ENCODE measurements around the gene SELP.

SELP gene

GRCh38 chr1:169572187-169572586, 57.7 kb downstream of the SELP start:
- DNase-seq = no peak

GRCh38 chr1:169571450-169571849, 58.5 kb downstream of the SELP start:
- DNase-seq = no peak

GRCh38 chr1:169570172-169570574, 59.8 kb downstream of the SELP start:
- DNase-seq = no peak

GRCh38 chr1:169568497-169568896, 61.4 kb downstream of the SELP start:
- no peak for DNase-seq

GRCh38 chr1:169565335-169566271, 64.3 kb downstream of the SELP start:
- DNase-seq = no peak

- no peak for DNase-seq
These were observed 66.3 kb downstream of the SELP start for GRCh38 chr1:169563650-169564049.

- no peak for DNase-seq
These were observed 66.8 kb downstream of the SELP start for GRCh38 chr1:169563019-169563615.

- no peak for DNase-seq
These were observed 68.2 kb downstream of the SELP start for GRCh38 chr1:169561692-169562091.

- no peak for DNase-seq
These were observed 72.8 kb downstream of the SELP start for GRCh38 chr1:169557131-169557530.

- DNase-seq = no peak
These were observed 79.6 kb downstream of the SELP start for GRCh38 chr1:169550294-169550693.

GRCh38 chr1:169548282-169548681, 81.6 kb downstream of the SELP start:
- DNase-seq = no peak

GRCh38 chr1:169546087-169546995, 83.6 kb downstream of the SELP start:
- peak; percentile 73 for DNase-seq

GRCh38 chr1:169545472-169545871, 84.5 kb downstream of the SELP start:
- no peak for DNase-seq

- no peak for DNase-seq
These were observed 90.7 kb downstream of the SELP start for GRCh38 chr1:169538998-169539871.
